H1 (cell line): ENCODE measurements around the gene SLC23A3. TPM values are rescaled to one million over a fixed set of nuclear protein-coding genes. Genes with fewer than 3 reads are reported as not detected.

Experiments used
- CTCF ChIA-PET: fragments of 300-600 bp; sonication (Branson Sonifier 250); formaldehyde crosslinking; loops from one replicate; lab custom pipeline; 2021; ENCODE audit not compliant: partially characterized antibody; lab: Charles Lee
- POLR2A ChIA-PET: fragments of 300-600 bp; sonication (Branson Sonifier 250); formaldehyde crosslinking; loops from one replicate; lab custom pipeline; 2021; ENCODE audit warnings: inconsistent platforms; ENCODE audit not compliant: partially characterized antibody; lab: Charles Lee
- DNase-seq, 2 experiments: peaks; one replicate each; pipeline versions ENCODE4 v3.0.0 to v3.0.0-alpha.2; 2010 to 2022; ENCODE audit warnings: low spot score in 2 of 2, low read depth in 1 of 2, mixed read lengths in 1 of 2
- FAIRE-seq: peaks from 2 replicates; lab custom pipeline; 2011; peaks lifted over from hg19 to GRCh38; lab: Jason Lieb, UNC
- H2AFZ ChIP-seq: 2 replicates; pipeline ENCODE4 v1.8.1; 2012; ENCODE audit warnings: low read length, inconsistent platforms
- H2AK5ac ChIP-seq: 2 replicates; pipeline ENCODE4 v1.6.1; 2013; ENCODE audit warnings: low read depth, low read length
- H2BK120ac ChIP-seq: replicated peaks from 2 replicates; pipeline ENCODE3; 2013; ENCODE audit warnings: low read depth, low read length, inconsistent platforms
- H2BK12ac ChIP-seq: 2 replicates; pipeline ENCODE4 v1.6.1; 2013; ENCODE audit warnings: low read depth, low read length
- H2BK15ac ChIP-seq: 2 replicates; pipeline ENCODE4 v1.6.1; 2013; ENCODE audit warnings: low read length
- H2BK20ac ChIP-seq: 2 replicates; pipeline ENCODE4 v1.6.1; 2013; ENCODE audit warnings: low read length
- H2BK5ac ChIP-seq: 2 replicates; pipeline ENCODE4 v1.6.1; 2013; ENCODE audit warnings: low read depth, low read length
- H3K14ac ChIP-seq: 2 replicates; pipeline ENCODE4 v1.6.1; 2013; ENCODE audit warnings: inconsistent platforms; ENCODE audit not compliant: insufficient read length
- H3K18ac ChIP-seq: 2 replicates; pipeline ENCODE4 v1.6.1; 2013; ENCODE audit warnings: low read length; ENCODE audit errors: extremely low read depth
- H3K23ac ChIP-seq: 2 replicates; pipeline ENCODE4 v1.6.1; 2013; ENCODE audit warnings: inconsistent platforms; ENCODE audit not compliant: insufficient read length
- H3K23me2 ChIP-seq: 2 replicates; pipeline ENCODE4 v1.6.1; 2013; ENCODE audit warnings: low read depth, low read length
- H3K27ac ChIP-seq: 2 replicates; pipeline ENCODE4 v1.6.1; 2011; ENCODE audit warnings: low read depth, low read length, inconsistent platforms
- H3K27me3 ChIP-seq, 4 experiments: replicated peaks in 1 of 4; 1 replicate in 1 of 4; 2 replicates in 3 of 4; pipeline versions ENCODE4 v1.6.1 to v1.8.1; 2011 to 2013; ENCODE audit warnings: low read length in 3 of 4, mild to moderate bottlenecking in 3 of 4, inconsistent platforms in 2 of 4, mixed read lengths in 2 of 4, moderate library complexity in 1 of 4; ENCODE audit not compliant: control insufficient read depth in 3 of 4, insufficient read depth in 3 of 4; ENCODE audit errors: extremely low read depth in 1 of 4
- H3K36me3 ChIP-seq, 4 experiments: 2 replicates each; pipeline versions ENCODE4 v1.6.1 to v1.8.1; 2011 to 2013; ENCODE audit warnings: mild to moderate bottlenecking in 4 of 4, low read length in 3 of 4, moderate library complexity in 2 of 4, control low read depth in 1 of 4, inconsistent platforms in 1 of 4; ENCODE audit not compliant: insufficient read depth in 4 of 4, control insufficient read depth in 2 of 4
- H3K4ac ChIP-seq: replicated peaks from 2 replicates; pipeline ENCODE3; 2013; ENCODE audit warnings: low read length, low read depth, mixed read lengths, inconsistent platforms; ENCODE audit not compliant: insufficient read length
- H3K4me1 ChIP-seq, 4 experiments: replicated peaks in 1 of 4; 1 replicate in 1 of 4; 2 replicates in 3 of 4; pipeline versions ENCODE4 v1.6.1 to v1.8.1; 2011 to 2013; ENCODE audit warnings: low read length in 3 of 4, inconsistent platforms in 2 of 4, mixed read lengths in 1 of 4; ENCODE audit not compliant: insufficient read depth in 4 of 4, control insufficient read depth in 3 of 4
- H3K4me2 ChIP-seq, 2 experiments: 2 replicates each; pipeline versions ENCODE4 v1.6.1 to v1.8.1; 2011 to 2013; ENCODE audit warnings: low read depth in 2 of 2, low read length in 2 of 2, control low read depth in 1 of 2, inconsistent platforms in 1 of 2, mild to moderate bottlenecking in 1 of 2; ENCODE audit not compliant: insufficient read depth in 1 of 2
- H3K4me3 ChIP-seq, 4 experiments: fragments of 200-600, 300-600 bp in 1 of 4; sonication (generic), shearing (Covaris generic), sonication (Bioruptor Twin) in 1 of 4; 2 replicates each; pipeline versions ENCODE4 v1.5.1 to v1.8.1; 2011 to 2016; ENCODE audit warnings: low read length in 4 of 4, low read depth in 3 of 4, control low read depth in 2 of 4, inconsistent platforms in 2 of 4, mild to moderate bottlenecking in 2 of 4, mixed read lengths in 1 of 4, moderate library complexity in 1 of 4; ENCODE audit not compliant: insufficient read depth in 2 of 4; ENCODE audit errors: extremely low read depth in 1 of 4
- H3K56ac ChIP-seq: replicated peaks from 2 replicates; pipeline ENCODE3; 2013; ENCODE audit warnings: low read depth, mild to moderate bottlenecking, mixed read lengths, low read length, inconsistent platforms; ENCODE audit not compliant: insufficient read length
- H3K79me1 ChIP-seq: 2 replicates; pipeline ENCODE4 v1.6.1; 2013; ENCODE audit warnings: low read depth, low read length, control low read depth
- H3K79me2 ChIP-seq, 2 experiments: 2 replicates each; pipeline versions ENCODE4 v1.6.1 to v1.8.1; 2012 to 2013; ENCODE audit warnings: low read length in 2 of 2, mild to moderate bottlenecking in 2 of 2, inconsistent platforms in 1 of 2; ENCODE audit not compliant: insufficient read depth in 2 of 2, control insufficient read depth in 1 of 2
- H3K9ac ChIP-seq, 4 experiments: replicated peaks in 1 of 4; 1 replicate in 1 of 4; 2 replicates in 3 of 4; pipeline versions ENCODE4 v1.6.1 to v1.8.1; 2011 to 2013; ENCODE audit warnings: low read depth in 3 of 4, low read length in 3 of 4, control low read depth in 2 of 4, mild to moderate bottlenecking in 2 of 4, moderate library complexity in 2 of 4, inconsistent platforms in 1 of 4; ENCODE audit errors: extremely low read depth in 1 of 4
- H3K9me3 ChIP-seq, 2 experiments: 2 replicates each; pipeline versions ENCODE4 v1.6.1 to v1.8.1; 2012 to 2013; ENCODE audit warnings: mild to moderate bottlenecking in 2 of 2, moderate library complexity in 2 of 2, control low read depth in 1 of 2, inconsistent platforms in 1 of 2, low read depth in 1 of 2, low read length in 1 of 2, mixed read lengths in 1 of 2; ENCODE audit not compliant: insufficient read depth in 2 of 2
- H4K20me1 ChIP-seq, 2 experiments: replicated peaks in 1 of 2; 2 replicates each; pipeline versions ENCODE3 to v1.8.1; 2011 to 2013; ENCODE audit warnings: inconsistent platforms in 2 of 2, low read length in 2 of 2, mild to moderate bottlenecking in 1 of 2; ENCODE audit not compliant: insufficient read depth in 2 of 2, control insufficient read depth in 1 of 2
- H4K5ac ChIP-seq: 2 replicates; pipeline ENCODE4 v1.6.1; 2013; ENCODE audit warnings: low read length, low read depth, mixed read lengths, inconsistent platforms; ENCODE audit not compliant: insufficient read length
- H4K8ac ChIP-seq: 2 replicates; pipeline ENCODE4 v1.8.0; 2013; ENCODE audit warnings: mild to moderate bottlenecking, moderate library complexity, low read length, inconsistent platforms; ENCODE audit not compliant: insufficient read depth; ENCODE audit errors: extremely low read depth
- H4K91ac ChIP-seq: replicated peaks from 2 replicates; pipeline ENCODE3; 2013; ENCODE audit warnings: low read length, mixed read lengths, inconsistent platforms; ENCODE audit not compliant: insufficient read length
- ASH2L ChIP-seq: fragments of 200-600, 300-600 bp; sonication (generic); IDR thresholded peaks from one replicate; pipeline ENCODE4 v1.7.1; 2017; ENCODE audit warnings: low read length
- ATF3 ChIP-seq: IDR thresholded peaks from 2 replicates; pipeline ENCODE4 v1.6.1; 2011; ENCODE audit warnings: low read depth, mild to moderate bottlenecking, low read length; ENCODE audit not compliant: insufficient read depth
- BCL11A ChIP-seq, 2 experiments: IDR thresholded peaks; one replicate each; pipeline ENCODE4 v1.6.1; 2011; ENCODE audit warnings: low read depth in 2 of 2, low read length in 2 of 2, mild to moderate bottlenecking in 2 of 2
- CBX8 ChIP-seq: fragments of 300-800, 300-1000 bp; sonication (generic); IDR thresholded peaks from 2 replicates; pipeline ENCODE4 v1.7.1; 2016; ENCODE audit warnings: low read depth, low read length, borderline replicate concordance
- CTBP2 ChIP-seq: IDR thresholded peaks from 2 replicates; pipeline ENCODE4 v1.7.0; 2011; ENCODE audit warnings: borderline replicate concordance, mild to moderate bottlenecking, moderate library complexity, mixed read lengths, low read length; ENCODE audit not compliant: insufficient read depth, insufficient read length
- GTF2F1 ChIP-seq: IDR thresholded peaks from 2 replicates; pipeline ENCODE4 v1.6.1; 2012; ENCODE audit warnings: low read depth, low read length, improper control_type of control experiment, borderline replicate concordance
- HDAC6 ChIP-seq: IDR thresholded peaks from one replicate; pipeline ENCODE4 v1.7.1; 2012; ENCODE audit warnings: low read depth, mild to moderate bottlenecking, inconsistent platforms, low read length, moderate library complexity
- JUN ChIP-seq: IDR thresholded peaks from 2 replicates; pipeline ENCODE4 v1.6.1; 2011; ENCODE audit warnings: low read depth, mild to moderate bottlenecking, improper control_type of control experiment, low read length
- JUND ChIP-seq: IDR thresholded peaks from 2 replicates; pipeline ENCODE4 v1.6.1; 2011; ENCODE audit warnings: mild to moderate bottlenecking, improper control_type of control experiment, low read length
- POLR2AphosphoS5 ChIP-seq: IDR thresholded peaks from 2 replicates; pipeline ENCODE4 v1.6.1; 2011; ENCODE audit warnings: low read depth, low read length
- TAF7 ChIP-seq: optimal IDR thresholded peaks from 2 replicates; pipeline ENCODE3; 2011; ENCODE audit warnings: low read depth, mild to moderate bottlenecking, inconsistent platforms, low read length, moderate library complexity, borderline replicate concordance
- TBP ChIP-seq: IDR thresholded peaks from 2 replicates; pipeline ENCODE4 v1.6.1; 2011; ENCODE audit warnings: low read depth, low read length, improper control_type of control experiment
- TCF12 ChIP-seq: IDR thresholded peaks from 2 replicates; pipeline ENCODE4 v1.6.1; 2011; ENCODE audit warnings: low read depth, mild to moderate bottlenecking, low read length
- TEAD4 ChIP-seq: IDR thresholded peaks from 2 replicates; pipeline ENCODE4 v1.6.1; 2012; ENCODE audit warnings: low read depth, low read length, inconsistent platforms, mixed read lengths
- WGBS, 2 experiments: shearing (Covaris generic) in 1 of 2; methylation state at CpG; one replicate each; pipeline versions ENCODE4 v1.1.6 to v1.1.7; 2013 to 2015; ENCODE audit warnings: low lambda C conversion rate in 2 of 2, mixed read lengths in 2 of 2, inconsistent platforms in 1 of 2, low coverage in 1 of 2, missing lambda C conversion rate in 1 of 2; ENCODE audit not compliant: insufficient replicate concordance in 2 of 2, insufficient coverage in 1 of 2, insufficient read length in 1 of 2; ENCODE audit errors: extremely low coverage in 1 of 2, missing lambda C conversion rate in 1 of 2; 5-methylcytosine and 5-hydroxymethylcytosine counted together
- polyA plus RNA-seq, 7 experiments: library from polyadenylated mRNA; depleted of rRNA in 3 of 7; stranded (reverse) in 5 of 7; unstranded in 2 of 7; fragments of >200 nt in 5 of 7; fragments of 200-250 nt in 2 of 7; gene quantifications; 1 replicate in 5 of 7; 2 replicates in 1 of 7; 4 replicates in 1 of 7; pipeline versions ENCODE4 v1.2.1 to v1.2.3, GENCODE V29; 2011 to 2013; ENCODE audit warnings: missing spikeins in 2 of 7, mixed read lengths in 2 of 7
- total RNA-seq: library from RNA; stranded (reverse); fragmentation: NEBNext Ultra II Directional; extraction: Animal tissue kit (Norgen Biotek cat#: 25700); gene quantifications from 2 replicates; pipeline ENCODE4 v1.2.1, GENCODE V29; 2021

The SLC23A3 gene
- total and polyA plus RNA-seq, 2 of the 8 experiments (the other 6 are each of a cell fraction or from before 2014, with no cell fraction given): 0.35 to 0.84 TPM

- Histone ChIP-seq H3K9me3 (no peaks in the 10 kb centered on the region; a peak in 1 of 4 replicates), H3K27ac (no peak overlapping the region), H4K91ac (no peak overlapping the region), H3K79me2 (no peaks in the 10 kb centered on the region), H3K56ac (no peak overlapping the region), H2BK12ac (no peak overlapping the region), H3K4me2 (no peak overlapping the region; a peak in 1 of 4 replicates), H3K79me1 (no peaks in the 10 kb centered on the region), H2AFZ (no peak overlapping the region), H3K4me3 (no peak overlapping the region), H2BK5ac (no peak overlapping the region), H2AK5ac (no peak overlapping the region), H3K9ac (no peak overlapping the region), H3K4me1 (peaks cover 0 to 6% (median 3%) of the 10 kb centered on the region in 4 experiments; a peak in 5 of 7 replicates), H3K23ac (no peak overlapping the region), H2BK20ac (no peak overlapping the region), H3K18ac (no peak overlapping the region), H2BK120ac (no peak overlapping the region), H4K20me1 (peaks cover 0 to 2% of the 10 kb centered on the region in 2 experiments), H3K36me3 (peaks cover 0 to 10% (median 0%) of the 10 kb centered on the region in 4 experiments; a peak in 3 of 8 replicates), H4K8ac (no peak overlapping the region), H3K14ac (no peak overlapping the region), H3K27me3 (no peaks in the 10 kb centered on the region), H2BK15ac (no peak overlapping the region), H4K5ac (no peak overlapping the region), H3K4ac (no peak overlapping the region), H3K23me2 (peaks cover 10% of the 10 kb centered on the region)
- WGBS, 2 experiments: 83% methylated on average over 5 of the region's 5 CpGs; no CpG with 5 or more reads in 1 of the 2 experiments
- FAIRE-seq (no peak), DNase-seq (no peak)
- CTCF ChIA-PET: interaction anchor here (0.6 to 2.0 kb wide), 6 partner anchors 14 to 307 kb away, joined by 3 to 6 read pairs (median 4); partner anchors contain the start of gene CNPPD1
- POLR2A ChIA-PET: interaction anchor here (2.0 to 6.1 kb wide), 3 partner anchors 9 to 34 kb away, joined by 7 to 101 read pairs (median 7); partner anchors contain the start of gene ABCB6
- TF ChIP-seq CTBP2 (no peak), JUN (no peak), POLR2AphosphoS5 (no peak), TCF12 (no peak), GTF2F1 (no peak), CBX8 (no peak), HDAC6 (no peak), JUND (no peak), ASH2L (no peak), TAF7 (no peak), ATF3 (no peak), TEAD4 (no peak), TBP (no peak), BCL11A (IDR thresholded peaks at IDR 0.05; ENCODE audit: low read depth in 2 of 2, low read length in 2 of 2) (no peak)
Measured at GRCh38 chr2:219205165-219205538, 35.3 kb upstream of the SLC23A3 start.
